OCI-LY7 (cell line): Measurements from ENCODE around the gene MRPL50. TPM values are rescaled to one million over a fixed set of nuclear protein-coding genes. Genes with fewer than 3 reads are reported as not detected.

Experiments used
- BruUV-seq: library from RNA; stranded (reverse); fragments of 400-500 nt; replicated peaks from 2 replicates; lab custom pipeline; 2021; lab: Mats Ljungman, UMichigan
- CTCF ChIA-PET: fragments of 300-600 bp; sonication (Branson Sonifier 250); formaldehyde crosslinking; loops from one replicate; lab custom pipeline; 2022; ENCODE audit warnings: antibody characterized with exemption; ENCODE audit not compliant: unreplicated experiment; lab: Charles Lee
- POLR2A ChIA-PET: fragments of 300-600 bp; sonication (Branson Sonifier 250); formaldehyde crosslinking; loops from one replicate; lab custom pipeline; 2022; ENCODE audit warnings: antibody characterized with exemption; lab: Charles Lee
- DNase-seq: peaks from one replicate; pipeline ENCODE4 v3.0.0-alpha.2; 2015; ENCODE audit warnings: low spot score
- H2AFZ ChIP-seq: fragments of 200-600 bp; sonication (generic), shearing (Covaris generic); 2 replicates; pipeline ENCODE4 v1.6.1; 2014; ENCODE audit warnings: mild to moderate bottlenecking, antibody characterized with exemption, low read length, moderate library complexity
- H3K27ac ChIP-seq: fragments of 200-600 bp; sonication (generic); 2 replicates; pipeline ENCODE4 v1.5.1; 2014; ENCODE audit warnings: mixed run types, low read depth, mild to moderate bottlenecking, moderate library complexity, low read length, inconsistent platforms; ENCODE audit not compliant: poor library complexity, severe bottlenecking
- H3K36me3 ChIP-seq: fragments of 200-600 bp; sonication (generic); 2 replicates; pipeline ENCODE4 v1.6.1; 2014; ENCODE audit warnings: mild to moderate bottlenecking, antibody characterized with exemption, low read length, moderate library complexity, mixed read lengths; ENCODE audit not compliant: insufficient read depth
- H3K4me1 ChIP-seq: fragments of 200-600 bp; sonication (generic); 2 replicates; pipeline ENCODE4 v1.5.1; 2014; ENCODE audit warnings: mild to moderate bottlenecking, low read length; ENCODE audit not compliant: insufficient read depth, poor library complexity, severe bottlenecking
- H3K4me2 ChIP-seq: fragments of 200-600 bp; sonication (generic); 2 replicates; pipeline ENCODE4 v1.6.1; 2014; ENCODE audit warnings: mild to moderate bottlenecking, low read length
- H3K4me3 ChIP-seq: fragments of 200-600 bp; sonication (generic); 2 replicates; pipeline ENCODE4 v1.5.1; 2014; ENCODE audit warnings: mild to moderate bottlenecking, low read depth, low read length; ENCODE audit not compliant: poor library complexity, severe bottlenecking
- H3K79me2 ChIP-seq: fragments of 200-600 bp; sonication (generic); 2 replicates; pipeline ENCODE4 v1.6.1; 2016; ENCODE audit warnings: low read depth, mild to moderate bottlenecking, low read length, moderate library complexity, mixed read lengths; ENCODE audit not compliant: insufficient read depth
- H3K9me2 ChIP-seq: fragments of 200-600 bp; sonication (generic); 2 replicates; pipeline ENCODE4 v1.6.1; 2016; ENCODE audit warnings: mild to moderate bottlenecking, low read length, mixed read lengths; ENCODE audit not compliant: insufficient read depth
- H3K9me3 ChIP-seq: fragments of 200-600 bp; sonication (generic); 2 replicates; pipeline ENCODE4 v1.6.1; 2014; ENCODE audit warnings: mild to moderate bottlenecking, mixed run types, low read length, mixed read lengths
- H4K20me1 ChIP-seq: fragments of 200-600 bp; sonication (generic); 2 replicates; pipeline ENCODE4 v1.6.1; 2014; ENCODE audit warnings: mild to moderate bottlenecking, antibody characterized with exemption, low read length, moderate library complexity, mixed read lengths; ENCODE audit not compliant: insufficient read depth
- EZH2phosphoT487 ChIP-seq: fragments of 200-600 bp; sonication (generic); IDR thresholded peaks from 2 replicates; pipeline ENCODE4 v1.6.1; 2018; ENCODE audit warnings: low read depth, borderline replicate concordance, mild to moderate bottlenecking, mixed run types, antibody characterized with exemption, low read length, moderate library complexity, mixed read lengths
- intact Hi-C: fragments of 100-400 bp; cut with micrococcal nuclease; formaldehyde crosslinking; loops from one replicate; pipeline ENCODE4 v1.10.0; 2022; ENCODE audit not compliant: unreplicated experiment
- total RNA-seq, 2 experiments: library from RNA; depleted of rRNA in 1 of 2; stranded (reverse); fragments of >200 nt in 1 of 2; shearing (Covaris generic) in 1 of 2; gene quantifications; 2 replicates each; pipeline ENCODE4 v1.2.3, GENCODE V29; 2014 to 2022
- TF ChIP-seq, protein P1 (sequence below): fragments of 200-600 bp; sonication (generic); conservative IDR thresholded peaks from 2 replicates; pipeline ENCODE4 v1.5.1; 2014; ENCODE audit warnings: mild to moderate bottlenecking, antibody characterized with exemption, low read length, moderate library complexity, mixed read lengths

MRPL50 gene
- total RNA-seq, 2 experiments from 2014 or later: 12.8 to 18.5 TPM

GRCh38 chr9:101400120-101400519 is 1.7 kb upstream of the MRPL50 start:
- Histone ChIP-seq H3K4me2 (peak overlapping the region; percentile 95), H2AFZ (no peak overlapping the region), H3K4me3 (peak overlapping the region; percentile 95), H3K36me3 (peaks cover 67% of the 10 kb centered on the region), H3K9me2 (no peaks in the 10 kb centered on the region), H4K20me1 (peaks cover 5% of the 10 kb centered on the region; the same call in 1 of the 2 replicates), H3K9me3 (peaks cover 10% of the 10 kb centered on the region; the same call in 1 of the 2 replicates), H3K79me2 (peaks cover 49% of the 10 kb centered on the region), H3K4me1 (peaks cover 28% of the 10 kb centered on the region), H3K27ac (no peak overlapping the region)
- DNase-seq: no peak
- ChIA-PET CTCF (no interaction called here), POLR2A (interaction anchor here (2.8 kb wide), 1 partner anchor 12 kb away, joined by 15 read pairs; no protein-coding TSS in a partner anchor)
- TF ChIP-seq EZH2phosphoT487: no peak
- TF ChIP-seq, protein P1, sequence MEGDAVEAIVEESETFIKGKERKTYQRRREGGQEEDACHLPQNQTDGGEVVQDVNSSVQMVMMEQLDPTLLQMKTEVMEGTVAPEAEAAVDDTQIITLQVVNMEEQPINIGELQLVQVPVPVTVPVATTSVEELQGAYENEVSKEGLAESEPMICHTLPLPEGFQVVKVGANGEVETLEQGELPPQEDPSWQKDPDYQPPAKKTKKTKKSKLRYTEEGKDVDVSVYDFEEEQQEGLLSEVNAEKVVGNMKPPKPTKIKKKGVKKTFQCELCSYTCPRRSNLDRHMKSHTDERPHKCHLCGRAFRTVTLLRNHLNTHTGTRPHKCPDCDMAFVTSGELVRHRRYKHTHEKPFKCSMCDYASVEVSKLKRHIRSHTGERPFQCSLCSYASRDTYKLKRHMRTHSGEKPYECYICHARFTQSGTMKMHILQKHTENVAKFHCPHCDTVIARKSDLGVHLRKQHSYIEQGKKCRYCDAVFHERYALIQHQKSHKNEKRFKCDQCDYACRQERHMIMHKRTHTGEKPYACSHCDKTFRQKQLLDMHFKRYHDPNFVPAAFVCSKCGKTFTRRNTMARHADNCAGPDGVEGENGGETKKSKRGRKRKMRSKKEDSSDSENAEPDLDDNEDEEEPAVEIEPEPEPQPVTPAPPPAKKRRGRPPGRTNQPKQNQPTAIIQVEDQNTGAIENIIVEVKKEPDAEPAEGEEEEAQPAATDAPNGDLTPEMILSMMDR: no peak
- BruUV-seq: TSS peak; percentile 34
- intact Hi-C loops: no loop called here

DNA sequence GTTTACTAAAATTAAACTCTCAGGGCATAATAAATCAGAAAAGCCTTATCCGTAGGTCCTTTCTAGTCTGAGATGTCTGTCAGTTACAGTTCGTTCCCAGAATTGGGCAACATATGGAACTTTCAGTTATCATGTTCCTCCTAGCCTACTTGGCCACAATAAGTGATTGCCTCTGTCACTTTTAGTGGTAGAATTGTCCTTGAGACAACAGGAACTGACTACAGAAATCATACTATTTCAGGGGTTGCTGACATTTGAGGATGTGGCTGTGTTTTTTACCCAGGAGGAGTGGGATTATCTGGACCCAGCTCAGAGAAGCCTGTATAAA is 1.2 kb upstream of the MRPL50 start:
- ChIA-PET POLR2A (interaction anchor here (2.8 kb wide), 1 partner anchor 11 kb away, joined by 15 read pairs; no protein-coding TSS in a partner anchor), CTCF (no interaction called here)
- Histone ChIP-seq H3K4me1 (peaks cover 28% of the 10 kb centered on the region), H3K9me2 (no peaks in the 10 kb centered on the region), H3K9me3 (peaks cover 16% of the 10 kb centered on the region; the same call in 1 of the 2 replicates), H2AFZ (peak overlapping the region; percentile 42; the same call in 1 of the 2 replicates), H3K36me3 (peaks cover 67% of the 10 kb centered on the region), H3K4me3 (peak overlapping the region; percentile 95), H3K4me2 (peak overlapping the region; percentile 95), H3K79me2 (peaks cover 54% of the 10 kb centered on the region), H4K20me1 (peaks cover 5% of the 10 kb centered on the region; the same call in 1 of the 2 replicates), H3K27ac (peak overlapping the region; percentile 28)
- no peak for TF ChIP-seq EZH2phosphoT487
- TF ChIP-seq, protein P1: no peak
- no TSS peak for BruUV-seq
- DNase-seq: peak; percentile 26
- intact Hi-C loops: loop anchor here (5.0 kb wide), 1 partner anchor 133 kb away; the partner anchor contains the start of gene RNF20
